ENCODE data around the gene KRT84. TPM values are rescaled to one million over a fixed set of nuclear protein-coding genes. Genes with fewer than 3 reads are reported as not detected.

KRT84 gene
- total and polyA plus RNA-seq, 2 of the 4 experiments (the other 2 are of a cell fraction) = not detected

DNA sequence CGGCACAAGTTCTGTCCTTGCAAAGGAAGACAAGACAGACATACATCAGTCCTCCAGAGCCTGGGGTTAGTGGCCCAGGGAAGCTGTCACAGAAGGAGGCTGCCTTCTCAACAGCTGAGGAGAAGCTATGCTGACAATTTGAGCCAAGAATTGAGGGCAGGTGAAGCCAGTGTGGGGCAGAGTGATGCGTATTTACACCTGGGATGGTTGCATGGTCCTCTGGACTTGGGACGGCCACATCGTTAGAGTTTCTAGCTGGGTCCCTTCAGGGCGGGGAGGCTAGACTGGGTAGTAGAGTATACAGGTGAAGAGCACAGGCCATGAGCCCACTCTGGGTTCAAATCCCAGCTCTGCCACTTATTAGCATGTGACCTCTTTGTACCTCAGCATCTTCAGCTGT is 34.7 kb downstream of the KRT84 start:
- no peaks in the 10 kb centered on the region for H3K79me1 ChIP-seq (ENCODE audit: low read depth in 1 of 2, low read length in 2 of 2)
- no peak overlapping the region for H3K23ac ChIP-seq (ENCODE audit: low read depth, low read length)
- H2BK20ac ChIP-seq (ENCODE audit: low read depth, low read length) = no peak overlapping the region
- no peak overlapping the region for H4K91ac ChIP-seq (ENCODE audit: insufficient read depth, low read depth, low read length)
- peaks cover 64% of the 10 kb centered on the region for H3K27me3 ChIP-seq (ENCODE audit: control insufficient read depth, insufficient read depth, low read length)
- no peak overlapping the region for H3K27ac ChIP-seq (ENCODE audit: insufficient read depth, low read length)
- H3K9ac ChIP-seq (ENCODE audit: low read depth, low read length) = no peak overlapping the region
- no peaks in the 10 kb centered on the region for H3K36me3 ChIP-seq (ENCODE audit: control insufficient read depth, insufficient read depth, low read length)
- H2BK120ac ChIP-seq (ENCODE audit: low read depth, low read length) = no peak overlapping the region
- ChIA-PET POLR2A (ENCODE audit: unreplicated experiment) (no interaction called here), CTCF (no interaction called here)
- TF ChIP-seq NFE2L2 (IDR thresholded peaks at IDR 0.05; ENCODE audit: low read depth, low read length) (no peak), CEBPB (IDR thresholded peaks at IDR 0.05; ENCODE audit: low read depth, low read length) (no peak), RCOR1 (IDR thresholded peaks at IDR 0.05; ENCODE audit: insufficient replicate concordance, low read length) (no peak), ELK1 (IDR thresholded peaks at IDR 0.05; ENCODE audit: borderline replicate concordance, low read depth, low read length) (no peak), SMC3 (IDR thresholded peaks at IDR 0.05; ENCODE audit: low read depth, low read length) (no peak), CTCF (conservative IDR thresholded peaks at IDR 0.05; ENCODE audit: low read depth, low read length) (no peak), MXI1 (IDR thresholded peaks at IDR 0.05; ENCODE audit: borderline replicate concordance, low read depth, low read length) (no peak), RFX5 (IDR thresholded peaks at IDR 0.05; ENCODE audit: low read depth, low read length) (no peak), RAD21 (IDR thresholded peaks at IDR 0.05; ENCODE audit: low read length) (no peak)
- TF ChIP-seq, protein P1, sequence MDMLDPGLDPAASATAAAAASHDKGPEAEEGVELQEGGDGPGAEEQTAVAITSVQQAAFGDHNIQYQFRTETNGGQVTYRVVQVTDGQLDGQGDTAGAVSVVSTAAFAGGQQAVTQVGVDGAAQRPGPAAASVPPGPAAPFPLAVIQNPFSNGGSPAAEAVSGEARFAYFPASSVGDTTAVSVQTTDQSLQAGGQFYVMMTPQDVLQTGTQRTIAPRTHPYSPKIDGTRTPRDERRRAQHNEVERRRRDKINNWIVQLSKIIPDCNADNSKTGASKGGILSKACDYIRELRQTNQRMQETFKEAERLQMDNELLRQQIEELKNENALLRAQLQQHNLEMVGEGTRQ (IDR thresholded peaks at IDR 0.05; ENCODE audit: low read depth, low read length) = no peak
- no peak overlapping the region for H2BK5ac ChIP-seq (ENCODE audit: low read depth, low read length, poor library complexity, severe bottlenecking)
- no peak overlapping the region for H2AK5ac ChIP-seq (ENCODE audit: low read depth, low read length)
- H4K5ac ChIP-seq (ENCODE audit: low read depth, low read length) = no peak overlapping the region
- in situ Hi-C loops (cut with MboI; ENCODE audit: low sequenced_read_pairs) (no loop called here), intact Hi-C loops (cut with micrococcal nuclease) (no loop called here), dilution Hi-C loops (cut with HindIII; ENCODE audit: low sequenced_read_pairs, unreplicated experiment) (no loop called here)
- DNase-seq (no peak), ATAC-seq (ENCODE audit: low read depth) (no peak)
- 100% methylated on average over 1 of the region's 5 CpGs; no CpG with 5 or more reads in 1 of the 2 experiments for WGBS, 2 experiments (ENCODE audit: extremely low coverage in 2 of 2, insufficient read length in 1 of 2)
- H2BK15ac ChIP-seq (ENCODE audit: low read depth, low read length) = no peak overlapping the region
- H2AFZ ChIP-seq (replicated peaks; ENCODE audit: low read length, poor library complexity) = no peak overlapping the region
- H3K14ac ChIP-seq (replicated peaks; ENCODE audit: low read depth, low read length) = no peak overlapping the region
- H3K18ac ChIP-seq (ENCODE audit: low read depth, low read length) = no peak overlapping the region
- H3K4me1 ChIP-seq (ENCODE audit: control insufficient read depth, insufficient read depth, low read length) = no peaks in the 10 kb centered on the region
- H3K4me3 ChIP-seq (ENCODE audit: insufficient read depth, low read depth, low read length) = no peak overlapping the region
- H3K4ac ChIP-seq (ENCODE audit: low read depth, low read length) = no peak overlapping the region
- no peaks in the 10 kb centered on the region for H3K9me1 ChIP-seq (ENCODE audit: insufficient read depth, low read length)
- H3K56ac ChIP-seq (ENCODE audit: extremely low read depth, insufficient read depth, low read length) = no peak overlapping the region
- no peak overlapping the region for H4K8ac ChIP-seq (ENCODE audit: low read depth in 2 of 2, low read length in 2 of 2)
- no peak overlapping the region for H2AK9ac ChIP-seq (replicated peaks; ENCODE audit: low read depth, low read length, poor library complexity)
- no peaks in the 10 kb centered on the region for H3K9me3 ChIP-seq (ENCODE audit: control insufficient read depth, insufficient read depth, low read length)
- no peak overlapping the region for H3K4me2 ChIP-seq (ENCODE audit: low read depth, low read length)
- no TSS peak for BruUV-seq (replicated peaks)
- H4K20me1 ChIP-seq (ENCODE audit: insufficient read depth, low read length) = no peaks in the 10 kb centered on the region
